Measurements from ENCODE around the gene EEA1. TPM values are rescaled to one million over a fixed set of nuclear protein-coding genes. Genes with fewer than 3 reads are reported as not detected.

Gene EEA1
- total RNA-seq, 1 experiment from 2014 or later = 29.0 TPM

DNA sequence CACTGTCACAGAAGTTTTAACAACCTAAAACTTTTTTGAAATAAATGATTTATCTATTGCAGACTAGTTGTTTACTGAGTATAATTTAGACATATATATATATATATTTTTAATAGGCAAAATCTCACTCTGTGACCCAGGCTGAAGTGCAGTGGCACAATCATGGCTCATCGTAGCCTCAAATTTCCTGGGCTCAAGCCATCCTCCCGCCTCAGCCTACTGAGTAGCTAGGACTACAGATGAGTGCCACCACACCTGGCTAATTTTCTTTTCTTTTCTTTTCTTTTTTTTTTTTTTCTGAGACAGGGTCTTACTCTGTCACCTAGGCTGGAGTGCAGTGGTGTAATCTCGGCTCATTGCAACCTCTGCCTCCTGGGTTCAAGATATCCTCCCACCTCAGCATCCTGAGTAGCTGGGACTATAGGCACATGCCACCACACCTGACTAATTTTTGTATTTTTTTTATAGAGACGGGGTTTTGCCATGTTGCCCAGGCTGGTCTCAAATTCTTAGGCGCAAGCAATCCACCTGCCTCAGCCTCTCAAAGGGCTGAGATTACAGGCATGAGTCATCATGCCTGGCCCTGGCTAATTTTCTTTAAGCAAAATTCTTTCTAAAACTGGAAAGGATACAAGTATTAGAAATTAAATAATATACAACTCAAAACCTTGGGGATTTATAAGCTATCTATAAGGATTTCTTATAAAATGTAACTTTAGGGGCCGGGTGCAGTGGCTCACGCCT lies 23.1 kb downstream of the EEA1 start:
- in situ Hi-C loops (cut with HindIII; ENCODE audit: low pct_unique_long_range_greater_than_20kb, low sequenced_read_pairs) = no loop called here
- no peak for DNase-seq (ENCODE audit: low read depth, low spot score)

DNA sequence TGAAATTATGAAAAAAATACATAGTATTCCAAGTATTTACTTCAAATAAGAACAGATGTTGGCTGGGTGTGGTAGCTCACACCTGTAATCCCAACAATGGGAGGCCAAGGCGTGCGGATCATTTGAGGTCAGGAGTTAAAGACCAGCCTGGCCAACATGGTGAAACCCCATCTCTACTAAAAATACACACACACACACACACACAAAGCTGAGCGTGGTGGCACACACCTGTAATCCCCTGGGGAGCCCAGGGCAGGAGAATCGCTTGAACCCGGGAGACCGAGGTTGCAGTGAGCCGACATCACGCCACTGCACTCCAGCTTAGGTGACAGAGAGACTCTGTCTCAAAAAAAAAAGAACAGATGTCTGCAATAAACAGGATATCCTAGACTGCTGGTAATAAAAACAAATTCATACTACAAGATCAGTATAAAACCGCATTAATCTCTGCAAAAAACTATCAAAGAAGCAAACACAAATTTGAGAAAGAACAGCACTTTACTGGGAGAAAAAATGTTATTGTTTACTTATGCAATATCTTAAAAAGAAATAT lies 23.8 kb downstream of the EEA1 start:
- DNase-seq (ENCODE audit: low read depth, low spot score) = no peak
- in situ Hi-C loops (cut with HindIII; ENCODE audit: low pct_unique_long_range_greater_than_20kb, low sequenced_read_pairs) = no loop called here

DNA sequence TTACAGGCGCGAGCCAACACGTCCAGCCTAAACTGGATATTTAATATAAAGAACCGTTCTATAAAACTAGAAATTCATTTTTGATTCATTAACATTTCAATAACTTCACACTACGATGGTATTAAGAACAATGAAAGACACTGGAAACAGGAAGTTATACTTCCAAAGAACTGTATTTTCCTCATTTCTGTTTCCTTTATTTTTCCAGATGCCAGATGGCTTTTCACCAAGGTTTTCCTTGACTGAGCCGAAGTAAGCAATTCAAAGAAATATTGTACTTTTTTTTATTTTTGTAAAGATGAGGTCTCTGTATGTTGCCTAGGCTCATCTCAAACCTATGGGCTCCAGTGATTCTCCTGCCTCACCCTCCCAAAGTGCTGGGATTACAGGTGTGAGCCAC lies 28.2 kb downstream of the EEA1 start:
- in situ Hi-C loops (cut with HindIII; ENCODE audit: low pct_unique_long_range_greater_than_20kb, low sequenced_read_pairs) = no loop called here
- DNase-seq (ENCODE audit: low read depth, low spot score) = no peak

DNA sequence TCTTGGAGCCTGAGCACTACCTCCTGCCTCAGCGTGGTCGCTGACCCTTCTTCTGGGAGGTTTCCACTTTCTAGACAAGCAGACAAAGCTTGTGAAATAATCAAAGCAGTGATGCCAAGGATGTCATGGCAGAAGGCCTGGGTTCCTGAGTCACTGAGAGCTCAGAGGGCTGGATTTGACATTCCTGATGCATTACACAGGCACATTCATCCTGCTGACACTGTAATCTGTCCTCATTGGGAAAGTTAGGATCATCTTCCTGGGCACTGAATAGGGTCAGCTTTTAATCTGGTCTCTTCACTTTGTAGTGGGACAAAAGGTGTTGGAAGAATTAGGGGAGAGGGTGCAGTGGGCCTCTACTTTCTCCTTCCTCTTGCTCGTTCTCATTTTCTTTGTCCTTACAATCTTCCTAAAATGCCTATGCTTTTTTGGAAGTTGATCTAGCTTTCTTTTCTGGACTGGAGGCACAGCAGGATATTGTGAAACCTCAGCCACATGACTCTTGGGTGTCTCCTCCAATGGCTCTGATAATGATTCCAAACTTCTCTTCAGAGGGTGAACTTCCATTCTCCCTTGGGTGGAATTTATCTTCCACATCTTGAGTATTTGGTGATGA lies 29.6 kb downstream of the EEA1 start:
- in situ Hi-C loops (cut with HindIII; ENCODE audit: low pct_unique_long_range_greater_than_20kb, low sequenced_read_pairs) = no loop called here
- DNase-seq (ENCODE audit: low read depth, low spot score) = peak; percentile 73

DNA sequence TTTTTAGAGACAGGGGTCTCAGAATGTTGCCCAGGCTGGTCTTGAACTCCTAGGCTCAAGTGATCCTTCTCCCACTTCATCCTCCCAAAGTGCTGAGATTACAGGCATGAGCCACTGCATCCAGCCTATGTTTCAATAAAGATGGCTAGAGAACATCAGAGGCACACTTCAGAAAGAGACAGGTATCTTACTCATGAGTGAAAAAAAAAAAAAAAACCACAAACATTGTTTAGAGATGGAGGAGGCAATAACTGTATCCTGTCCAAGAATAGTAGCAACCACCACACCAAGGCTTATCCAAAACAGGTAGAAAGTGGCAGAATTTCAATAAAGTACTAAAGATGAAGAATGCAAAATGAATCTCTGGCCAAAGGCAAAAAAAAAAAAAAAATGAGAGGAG lies 30.3 kb downstream of the EEA1 start:
- in situ Hi-C loops (cut with HindIII; ENCODE audit: low pct_unique_long_range_greater_than_20kb, low sequenced_read_pairs) = no loop called here
- no peak for DNase-seq (ENCODE audit: low read depth, low spot score)

DNA sequence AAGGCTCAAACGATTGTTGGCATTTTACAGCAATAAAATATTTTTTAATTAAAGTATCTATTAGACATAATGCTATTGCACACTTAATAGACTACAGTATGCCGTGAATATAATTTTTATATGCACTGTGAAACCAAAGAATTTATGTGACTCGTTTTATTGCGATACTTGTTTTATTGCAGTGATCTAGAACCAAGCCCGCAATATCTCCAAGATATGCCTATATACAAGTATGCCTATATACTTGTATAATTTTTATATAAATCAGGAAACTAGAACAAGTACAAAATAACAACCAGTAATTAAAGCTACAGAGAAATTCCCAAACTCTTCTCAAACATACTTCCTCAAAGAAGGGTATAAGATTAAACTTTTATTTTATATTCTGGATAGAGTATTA lies 31.3 kb downstream of the EEA1 start:
- no peak for DNase-seq (ENCODE audit: low read depth, low spot score)
- in situ Hi-C loops (cut with HindIII; ENCODE audit: low pct_unique_long_range_greater_than_20kb, low sequenced_read_pairs) = no loop called here

DNA sequence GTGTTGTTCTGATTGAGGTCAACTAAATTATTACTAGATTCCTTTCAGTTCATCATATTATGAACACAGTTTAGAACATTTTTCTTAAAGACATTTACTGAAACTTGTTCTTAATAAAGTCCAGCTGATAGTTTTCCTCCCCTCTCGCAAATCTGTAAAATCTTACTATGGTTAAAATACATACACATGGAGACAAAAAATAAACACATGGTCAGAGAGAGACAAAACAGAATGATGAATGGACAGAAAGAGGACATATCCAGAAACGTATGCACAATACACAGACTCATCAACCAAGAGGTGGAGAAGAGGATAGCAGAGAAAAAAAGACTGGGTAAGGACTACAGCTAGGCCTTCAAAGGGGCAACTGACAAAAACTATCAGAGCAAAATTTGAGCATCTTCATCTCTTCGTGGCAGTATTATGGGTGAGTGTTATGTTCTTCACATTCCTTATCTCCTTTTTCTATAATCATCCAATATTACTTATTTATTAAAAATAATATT lies 38.4 kb downstream of the EEA1 start:
- in situ Hi-C loops (cut with HindIII; ENCODE audit: low pct_unique_long_range_greater_than_20kb, low sequenced_read_pairs) = no loop called here

DNA sequence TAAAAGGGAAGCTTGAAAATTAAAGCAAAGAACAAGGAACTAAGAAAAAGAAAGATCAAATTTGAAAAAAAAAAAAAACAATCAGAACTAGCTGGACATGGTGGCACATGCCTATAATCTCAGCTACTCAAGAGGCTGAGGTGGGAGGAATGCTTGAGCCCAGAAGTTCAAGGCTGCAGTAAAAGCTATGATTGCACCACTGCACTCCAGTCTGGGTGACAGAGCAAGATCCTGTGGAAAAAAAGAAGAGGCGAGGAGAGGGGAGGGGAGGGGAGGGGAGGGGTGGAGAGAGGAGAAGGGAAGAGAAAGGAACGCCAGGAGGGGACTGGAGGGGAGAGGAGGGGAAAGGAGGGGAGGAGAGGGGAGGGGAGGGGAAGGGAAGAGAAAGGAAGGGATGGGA lies 43.0 kb downstream of the EEA1 start:
- in situ Hi-C loops (cut with HindIII; ENCODE audit: low pct_unique_long_range_greater_than_20kb, low sequenced_read_pairs) = no loop called here
- no peak for DNase-seq (ENCODE audit: low read depth, low spot score)

More for the DNA sequence above, 38.4 kb downstream of the EEA1 start:
- DNase-seq (ENCODE audit: low read depth, low spot score) = peak; percentile 28

DNA sequence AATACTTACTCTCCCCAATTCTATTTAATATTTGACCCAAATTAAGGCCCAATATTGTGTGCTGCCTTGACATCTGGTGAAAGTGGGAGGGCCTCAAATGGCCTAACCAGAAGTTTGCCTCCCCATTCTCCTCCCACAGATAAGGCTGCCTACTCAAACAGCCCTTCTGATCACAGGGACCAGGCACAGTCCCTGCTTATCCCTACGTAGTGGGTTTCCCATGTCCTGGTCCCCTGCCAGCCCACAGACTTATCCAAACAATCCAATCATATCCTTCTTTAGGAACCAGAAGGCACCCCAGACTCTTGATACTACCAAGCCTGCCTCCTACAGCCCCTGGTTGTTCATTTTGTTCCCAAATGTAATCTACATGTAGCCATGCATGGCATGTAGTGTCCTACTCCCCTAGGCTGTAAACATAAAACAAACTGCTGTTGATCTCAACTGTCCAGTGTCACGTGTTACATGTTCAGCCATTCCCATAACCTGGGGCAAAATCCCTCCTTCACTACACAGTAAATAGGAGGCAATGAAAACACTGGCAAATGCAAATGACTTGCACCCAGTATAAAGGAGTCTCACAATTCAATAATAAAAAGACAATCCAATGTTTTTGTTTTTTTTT lies 49.3 kb downstream of the EEA1 start:
- peak; percentile 49 for DNase-seq (ENCODE audit: low read depth, low spot score)
- in situ Hi-C loops (cut with HindIII; ENCODE audit: low pct_unique_long_range_greater_than_20kb, low sequenced_read_pairs) = no loop called here

DNA sequence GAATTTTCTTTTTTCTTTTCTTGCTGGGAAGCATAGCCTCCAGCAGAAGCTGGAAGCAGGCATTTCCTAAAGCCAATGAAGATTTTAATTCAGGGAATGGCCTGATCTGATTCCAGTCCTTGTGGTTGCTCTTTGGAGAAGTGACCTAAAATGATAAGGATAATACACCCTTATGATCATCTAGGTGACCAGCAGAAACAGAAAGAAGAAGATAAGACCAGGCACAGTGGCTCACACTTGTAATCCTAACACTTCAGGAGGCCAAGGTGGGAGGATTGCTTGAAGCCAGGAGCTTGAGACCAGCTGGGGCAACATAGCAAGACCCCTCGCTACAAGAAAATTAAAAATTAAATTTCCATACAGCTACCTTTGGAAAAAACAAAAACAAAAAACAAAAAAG lies 51.2 kb downstream of the EEA1 start:
- DNase-seq (ENCODE audit: low read depth, low spot score) = no peak
- in situ Hi-C loops (cut with HindIII; ENCODE audit: low pct_unique_long_range_greater_than_20kb, low sequenced_read_pairs) = no loop called here

DNA sequence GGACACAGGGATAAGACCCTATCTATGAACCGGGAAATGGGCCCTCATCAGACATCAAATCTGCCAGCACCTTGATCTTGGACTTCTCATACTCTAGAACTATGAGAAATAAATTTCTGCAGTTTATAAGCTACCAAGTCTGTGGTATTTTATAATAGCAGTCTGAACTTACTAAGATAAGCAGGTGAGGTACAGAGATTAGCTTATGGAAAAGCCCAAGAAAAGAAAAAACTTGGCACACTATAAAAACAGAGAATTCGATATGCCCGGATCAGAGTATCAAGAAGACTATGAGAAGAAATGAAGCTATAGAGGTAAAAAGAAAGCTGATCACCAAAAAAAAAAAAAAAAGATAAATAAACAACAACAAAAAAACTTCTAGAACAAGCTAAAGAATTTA lies 52.6 kb downstream of the EEA1 start:
- in situ Hi-C loops (cut with HindIII; ENCODE audit: low pct_unique_long_range_greater_than_20kb, low sequenced_read_pairs) = no loop called here
- no peak for DNase-seq (ENCODE audit: low read depth, low spot score)

DNA sequence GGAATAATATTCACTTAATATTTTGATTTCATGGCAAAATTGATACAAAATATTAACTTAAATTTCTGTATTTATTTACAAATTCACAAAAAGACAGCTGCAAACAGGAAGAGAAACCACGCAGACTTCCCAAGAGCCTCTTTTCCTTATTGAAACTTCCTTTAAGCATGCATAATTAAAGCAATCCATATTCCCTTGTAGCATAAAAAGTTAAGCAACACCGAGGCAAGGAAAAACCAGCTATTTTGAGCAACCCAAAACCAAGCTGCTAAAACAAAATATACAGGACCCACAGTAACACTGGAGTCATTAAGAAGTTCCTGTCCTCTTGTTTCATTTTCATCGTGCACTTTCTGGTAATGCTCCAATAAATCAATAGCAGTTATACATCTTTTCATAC lies 58.0 kb downstream of the EEA1 start:
- in situ Hi-C loops (cut with HindIII; ENCODE audit: low pct_unique_long_range_greater_than_20kb, low sequenced_read_pairs) = no loop called here
- DNase-seq (ENCODE audit: low read depth, low spot score) = no peak

DNA sequence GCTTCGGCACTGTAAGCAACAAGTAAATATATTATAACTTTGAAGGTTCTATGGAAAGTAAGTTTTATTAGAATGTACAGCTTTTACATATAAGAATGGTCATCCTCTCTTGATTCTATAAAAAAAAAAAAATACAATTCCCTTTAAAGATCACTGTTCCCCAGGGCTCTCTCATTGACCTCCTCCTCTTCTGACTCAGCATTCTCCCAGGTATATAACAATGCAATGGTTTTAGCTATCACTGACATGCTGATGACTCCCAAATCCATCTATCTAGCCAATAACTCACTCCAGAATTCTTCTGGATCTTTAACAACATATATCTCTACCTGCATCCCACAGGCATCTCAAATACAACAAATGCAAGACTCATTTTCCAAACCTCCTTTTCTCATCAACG lies 62.7 kb downstream of the EEA1 start:
- no peak for DNase-seq (ENCODE audit: low read depth, low spot score)
- in situ Hi-C loops (cut with HindIII; ENCODE audit: low pct_unique_long_range_greater_than_20kb, low sequenced_read_pairs) = no loop called here

DNA sequence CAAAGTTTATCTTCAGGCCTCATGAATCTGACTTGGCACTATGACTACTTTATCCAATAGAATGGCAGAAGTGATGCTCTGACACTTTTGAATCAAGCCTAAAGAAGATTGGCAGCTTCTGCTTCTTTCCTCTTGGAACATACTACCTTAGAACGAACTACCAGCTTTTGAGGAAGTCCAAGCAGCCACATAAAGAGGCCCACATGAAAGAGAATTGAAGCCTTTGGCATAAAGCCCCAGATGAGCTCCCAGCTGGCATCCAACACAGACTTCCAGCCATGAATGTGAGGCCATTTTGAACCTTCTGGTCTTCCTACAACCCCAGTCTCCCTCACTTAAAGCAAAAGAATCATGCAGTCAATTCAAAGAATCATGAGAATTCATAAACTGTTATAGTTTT lies 65.8 kb downstream of the EEA1 start:
- in situ Hi-C loops (cut with HindIII; ENCODE audit: low pct_unique_long_range_greater_than_20kb, low sequenced_read_pairs) = no loop called here
- DNase-seq (ENCODE audit: low read depth, low spot score) = no peak

DNA sequence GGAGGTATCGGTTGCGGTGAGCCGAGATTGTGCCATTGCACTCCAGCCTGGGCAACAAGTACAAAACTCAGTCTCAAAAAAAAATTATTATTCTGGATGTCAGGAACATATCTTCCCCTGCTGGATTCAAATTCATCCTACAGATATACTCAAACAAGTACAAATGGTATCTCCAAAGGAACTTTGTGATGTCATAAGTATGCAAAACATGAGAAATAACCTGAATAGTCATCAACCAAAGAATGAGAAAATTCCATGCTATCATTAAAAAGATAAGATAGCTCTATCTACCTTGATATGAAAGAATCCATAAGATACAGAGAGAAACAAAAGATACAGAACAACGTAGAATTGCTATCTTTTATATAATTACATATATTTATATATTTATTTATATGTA lies 67.7 kb downstream of the EEA1 start:
- in situ Hi-C loops (cut with HindIII; ENCODE audit: low pct_unique_long_range_greater_than_20kb, low sequenced_read_pairs) = no loop called here
- no peak for DNase-seq (ENCODE audit: low read depth, low spot score)

DNA sequence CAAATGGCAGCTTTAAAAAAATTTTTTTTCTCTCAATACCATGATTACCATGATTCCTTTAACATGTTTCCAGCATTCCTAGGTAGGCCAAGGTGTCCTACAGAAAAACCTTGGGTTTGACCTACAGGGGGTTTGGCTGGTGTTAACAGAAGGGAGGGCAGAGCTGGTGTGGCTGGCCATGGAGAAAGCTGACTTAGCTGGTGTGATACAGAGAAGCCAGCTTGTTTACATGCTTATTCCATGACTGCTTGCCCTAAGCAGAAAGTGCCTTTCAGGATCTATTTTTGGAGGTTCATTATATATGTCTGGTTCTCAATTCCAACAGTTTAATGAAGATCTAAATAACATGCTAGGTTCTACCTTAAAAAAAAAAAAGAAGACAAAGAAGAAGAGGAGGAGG lies 68.6 kb downstream of the EEA1 start:
- no peak for DNase-seq (ENCODE audit: low read depth, low spot score)
- in situ Hi-C loops (cut with HindIII; ENCODE audit: low pct_unique_long_range_greater_than_20kb, low sequenced_read_pairs) = no loop called here

DNA sequence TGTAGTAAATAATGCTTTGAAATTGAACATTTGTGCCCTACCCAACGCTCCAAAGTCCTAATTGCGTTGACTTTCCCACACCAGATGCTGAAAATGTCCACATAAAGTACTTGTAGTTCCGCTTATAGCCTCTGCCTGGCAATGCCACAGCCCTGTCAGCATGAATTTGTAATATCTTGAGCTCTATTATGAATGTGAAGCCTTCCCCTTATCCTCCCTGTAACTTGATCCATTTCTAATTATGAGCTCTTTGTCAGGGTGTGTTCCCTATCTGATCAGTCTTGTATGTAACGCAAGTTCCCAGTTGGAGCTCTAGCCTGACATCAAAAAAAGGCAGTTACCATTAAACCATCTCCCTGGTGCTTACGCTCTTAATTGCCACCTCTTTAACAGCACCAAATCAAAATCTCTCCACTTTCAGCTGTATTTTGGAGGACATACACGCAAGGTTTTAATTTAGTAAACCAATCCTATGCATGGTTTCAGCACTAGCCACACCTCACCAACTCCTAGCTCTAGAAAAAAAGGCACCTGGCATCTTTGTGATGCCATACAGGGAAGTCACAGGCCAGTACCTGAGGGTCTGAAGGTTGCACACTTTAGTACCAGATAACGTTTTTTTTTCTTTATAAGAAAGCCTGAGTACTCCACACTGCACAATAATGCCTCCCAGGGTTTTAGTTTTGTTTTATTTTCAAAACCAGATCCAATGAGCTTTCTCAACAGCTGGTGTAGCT lies 69.3 kb downstream of the EEA1 start:
- in situ Hi-C loops (cut with HindIII; ENCODE audit: low pct_unique_long_range_greater_than_20kb, low sequenced_read_pairs) = no loop called here
- DNase-seq (ENCODE audit: low read depth, low spot score) = no peak

DNA sequence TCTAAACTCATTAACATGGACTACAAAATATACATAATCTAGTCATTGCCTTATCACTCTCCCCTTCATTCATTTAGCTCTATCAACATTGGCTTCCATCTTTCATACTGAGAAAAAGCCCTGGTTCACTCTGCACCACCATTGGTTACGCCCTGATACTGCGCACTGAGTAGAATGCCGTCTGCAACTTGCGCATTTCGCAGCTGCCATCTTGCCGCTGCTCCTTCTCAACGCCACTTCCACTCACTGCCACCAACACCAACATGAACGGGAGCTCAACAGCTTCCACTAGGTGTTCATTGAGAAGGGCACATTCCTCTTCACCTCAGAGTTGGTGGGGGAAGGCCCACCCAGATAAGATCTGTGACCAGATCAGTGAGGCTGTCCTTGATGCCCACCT lies 71.3 kb downstream of the EEA1 start:
- no peak for DNase-seq (ENCODE audit: low read depth, low spot score)
- in situ Hi-C loops (cut with HindIII; ENCODE audit: low pct_unique_long_range_greater_than_20kb, low sequenced_read_pairs) = no loop called here
